Measurements from ENCODE around the gene APIP.

GRCh38 chr11:34905666-34906065 lies 10.5 kb downstream of the APIP start:
- TF ChIP-seq CTCF (tag by site-specific recombination; IDR thresholded peaks at IDR 0.05) (no peak), ZBTB7A (tag by site-specific recombination; IDR thresholded peaks at IDR 0.05; ENCODE audit: low read depth) (no peak), ZNF121 (tag by site-specific recombination; IDR thresholded peaks at IDR 0.05) (no peak), ZBTB44 (tag by site-specific recombination; IDR thresholded peaks at IDR 0.05) (no peak), SP2 (tag by site-specific recombination; IDR thresholded peaks at IDR 0.05) (no peak), OVOL3 (tag by site-specific recombination; IDR thresholded peaks at IDR 0.05) (no peak), ZFP37 (tag by site-specific recombination; IDR thresholded peaks at IDR 0.05) (no peak), ATF2 (tag by site-specific recombination; IDR thresholded peaks at IDR 0.05; ENCODE audit: low read depth) (no peak), ZNF311 (tag by site-specific recombination; IDR thresholded peaks at IDR 0.05; ENCODE audit: borderline replicate concordance) (no peak), ZNF624 (tag by site-specific recombination; IDR thresholded peaks at IDR 0.05) (no peak)
